GM23338 (cell line): Measurements from ENCODE around the gene IL6R. TPM values are rescaled to one million over a fixed set of nuclear protein-coding genes. Genes with fewer than 3 reads are reported as not detected.

Experiments used
- ATAC-seq: fragments of 200-7000 bp; cut with Tn5 transposase; 3 replicates; pipeline ENCODE4 v1.9.1; 2020
- DNase-seq: peaks from one replicate; pipeline ENCODE4 v3.0.0-alpha.2; 2015; ENCODE audit warnings: low spot score
- H2AFZ ChIP-seq: fragments of 200-600 bp; sonication (generic); 2 replicates; pipeline ENCODE4 v1.8.0; 2016; ENCODE audit warnings: antibody characterized with exemption, mild to moderate bottlenecking, moderate library complexity
- H3F3A ChIP-seq: fragments of 200-600 bp; sonication (generic); replicated peaks from 2 replicates; pipeline ENCODE4 v1.8.0; 2017; ENCODE audit warnings: antibody characterized with exemption, mixed run types, low read depth
- H3K27ac ChIP-seq: fragments of 200-600 bp; sonication (generic); 2 replicates; pipeline ENCODE4 v1.6.1; 2016; ENCODE audit warnings: low read depth
- H3K27me3 ChIP-seq: fragments of 200-600 bp; sonication (generic); 2 replicates; pipeline ENCODE4 v1.8.0; 2016; ENCODE audit warnings: mild to moderate bottlenecking, mixed run types, moderate library complexity; ENCODE audit not compliant: insufficient read depth
- H3K36me3 ChIP-seq: fragments of 200-600 bp; sonication (generic); 2 replicates; pipeline ENCODE4 v1.8.0; 2016; ENCODE audit warnings: mild to moderate bottlenecking; ENCODE audit not compliant: insufficient read depth
- H3K4me1 ChIP-seq: fragments of 200-600 bp; sonication (generic); 2 replicates; pipeline ENCODE4 v1.8.0; 2016; ENCODE audit warnings: mild to moderate bottlenecking, moderate library complexity; ENCODE audit not compliant: insufficient read depth
- H3K4me2 ChIP-seq: fragments of 200-600 bp; sonication (generic); 2 replicates; pipeline ENCODE4 v1.7.1; 2017; ENCODE audit warnings: mixed run types
- H3K4me3 ChIP-seq: fragments of 200-600 bp; sonication (generic); 2 replicates; pipeline ENCODE4 v1.6.1; 2016; ENCODE audit warnings: mixed run types
- H3K79me2 ChIP-seq: fragments of 200-600 bp; sonication (generic); replicated peaks from 2 replicates; pipeline ENCODE4 v1.8.0; 2017; ENCODE audit warnings: mild to moderate bottlenecking; ENCODE audit not compliant: insufficient read depth
- H3K9me2 ChIP-seq: fragments of 200-600 bp; sonication (generic); 2 replicates; pipeline ENCODE4 v1.8.0; 2017; ENCODE audit not compliant: insufficient read depth
- H4K20me1 ChIP-seq: fragments of 200-600 bp; sonication (generic); replicated peaks from 2 replicates; pipeline ENCODE4 v1.8.0; 2017; ENCODE audit warnings: mild to moderate bottlenecking; ENCODE audit not compliant: insufficient read depth
- H3K27ac Mint-ChIP-seq: 2 replicates; pipeline ENCODE4 v1.8.0; 2020; ENCODE audit warnings: inconsistent platforms, mild to moderate bottlenecking, moderate library complexity, mixed read lengths
- H3K27me3 Mint-ChIP-seq: 3 replicates; pipeline ENCODE4 v1.8.0; 2022; ENCODE audit warnings: low read depth, mild to moderate bottlenecking, moderate library complexity, mixed read lengths, inconsistent platforms; ENCODE audit not compliant: insufficient read depth, poor library complexity
- H3K36me3 Mint-ChIP-seq: 3 replicates; pipeline ENCODE4 v1.8.0; 2021; ENCODE audit warnings: low read depth, mild to moderate bottlenecking, inconsistent platforms, moderate library complexity, mixed read lengths
- H3K4me1 Mint-ChIP-seq: 3 replicates; pipeline ENCODE4 v1.8.0; 2020; ENCODE audit warnings: mild to moderate bottlenecking, inconsistent platforms, mixed read lengths
- H3K4me3 Mint-ChIP-seq: 3 replicates; pipeline ENCODE4 v1.8.0; 2021; ENCODE audit warnings: moderate library complexity, mild to moderate bottlenecking, inconsistent platforms, mixed read lengths
- H3K9me3 Mint-ChIP-seq: 3 replicates; pipeline ENCODE4 v1.8.0; 2020; ENCODE audit warnings: moderate library complexity, mild to moderate bottlenecking, inconsistent platforms, mixed read lengths
- CREB1 ChIP-seq: fragments of 250-450 bp; sonication (Bioruptor Pico); IDR thresholded peaks from 2 replicates; pipeline ENCODE4 v1.5.0; 2020; ENCODE audit warnings: low read depth, mild to moderate bottlenecking, moderate library complexity
- CTCF ChIP-seq, 2 experiments: fragments of 200-600 bp in 1 of 2; sonication (generic) in 1 of 2; conservative IDR thresholded peaks; 2 replicates each; pipeline versions ENCODE4 v1.5.1 to v1.6.1; 2016 to 2017; ENCODE audit warnings: antibody characterized with exemption in 2 of 2, low read depth in 2 of 2, mild to moderate bottlenecking in 2 of 2, moderate library complexity in 1 of 2
- EZH2 ChIP-seq: fragments of 200-600 bp; sonication (generic); IDR thresholded peaks from one replicate; pipeline ENCODE4 v1.8.0; 2017; ENCODE audit warnings: antibody characterized with exemption, mild to moderate bottlenecking, low read depth; ENCODE audit not compliant: unreplicated experiment
- EZH2phosphoT487 ChIP-seq: fragments of 200-600 bp; sonication (generic); IDR thresholded peaks from one replicate; pipeline ENCODE4 v1.8.1; 2018; ENCODE audit warnings: antibody characterized with exemption; ENCODE audit not compliant: unreplicated experiment
- JUNB ChIP-seq: IDR thresholded peaks from one replicate; pipeline ENCODE4 v1.6.1; 2016; ENCODE audit warnings: antibody characterized with exemption; ENCODE audit not compliant: unreplicated experiment
- NANOG ChIP-seq: IDR thresholded peaks from 2 replicates; pipeline ENCODE4 v1.6.1; 2016; ENCODE audit warnings: antibody characterized with exemption, borderline replicate concordance
- POLR2AphosphoS5 ChIP-seq: IDR thresholded peaks from 2 replicates; pipeline ENCODE4 v1.6.1; 2016; ENCODE audit warnings: antibody characterized with exemption, low read depth
- REST ChIP-seq: IDR thresholded peaks from one replicate; pipeline ENCODE4 v1.6.1; 2018; ENCODE audit warnings: antibody characterized with exemption; ENCODE audit not compliant: unreplicated experiment
- STAT1 ChIP-seq: IDR thresholded peaks from one replicate; pipeline ENCODE4 v1.6.1; 2016; ENCODE audit warnings: antibody characterized with exemption; ENCODE audit not compliant: unreplicated experiment
- ZNF114 ChIP-seq: fragments of 250-450 bp; sonication (Bioruptor Pico); IDR thresholded peaks from 2 replicates; pipeline ENCODE4 v1.5.0; 2020; ENCODE audit warnings: mild to moderate bottlenecking, moderate library complexity
- ZNF331 ChIP-seq: fragments of 250-450 bp; sonication (Bioruptor Pico); IDR thresholded peaks from 2 replicates; pipeline ENCODE4 v1.5.0; 2020; ENCODE audit warnings: low read depth, mild to moderate bottlenecking, moderate library complexity
- polyA plus RNA-seq: library from polyadenylated mRNA; unstranded; fragments of >200 nt; fragmentation: Nextera tagmentation; extraction: Ambion mirVana; gene quantifications from 2 replicates; pipeline ENCODE4 v1.2.1, GENCODE V29; 2016
- total RNA-seq: library from RNA; depleted of rRNA; stranded (reverse); fragments of >200 nt; shearing (Covaris generic); gene quantifications from 2 replicates; pipeline ENCODE4 v1.2.3, GENCODE V29; 2014
- TF ChIP-seq, protein P1 (sequence below): fragments of 250-450 bp; sonication (Bioruptor Pico); IDR thresholded peaks from 2 replicates; pipeline ENCODE4 v1.5.0; 2020; ENCODE audit warnings: mild to moderate bottlenecking, moderate library complexity
- TF ChIP-seq, protein P2 (sequence below): IDR thresholded peaks from 2 replicates; pipeline ENCODE4 v1.6.1; 2016; ENCODE audit warnings: antibody characterized with exemption

IL6R gene
- total and polyA plus RNA-seq, 2 experiments from 2014 or later = 1.0 to 13.8 TPM

GRCh38 chr1:154485106-154485505 lies 80.0 kb downstream of the IL6R start:
- ATAC-seq = no peak
- Histone ChIP-seq H3K9me2 (no peaks in the 10 kb centered on the region), H3K27ac (no peak overlapping the region), H3K4me1 (no peaks in the 10 kb centered on the region), H2AFZ (no peak overlapping the region), H3F3A (no peaks in the 10 kb centered on the region), H3K27me3 (no peaks in the 10 kb centered on the region), H4K20me1 (no peaks in the 10 kb centered on the region), H3K4me2 (no peak overlapping the region), H3K36me3 (no peaks in the 10 kb centered on the region), H3K79me2 (no peaks in the 10 kb centered on the region), H3K4me3 (no peak overlapping the region)
- no peaks in the 10 kb centered on the region for H3K9me3 Mint-ChIP-seq
- TF ChIP-seq STAT1 = no peak
- TF ChIP-seq CREB1 = no peak
- no peak for TF ChIP-seq REST
- no peak for TF ChIP-seq ZNF331
- no peak for TF ChIP-seq JUNB
- TF ChIP-seq ZNF114 = no peak
- TF ChIP-seq CTCF (conservative IDR thresholded peaks at IDR 0.05; ENCODE audit: low read depth in 2 of 2) = no peak
- TF ChIP-seq EZH2phosphoT487 = no peak
- TF ChIP-seq EZH2 = no peak
- no peak for TF ChIP-seq POLR2AphosphoS5
- no peak for TF ChIP-seq NANOG
- TF ChIP-seq, protein P1, sequence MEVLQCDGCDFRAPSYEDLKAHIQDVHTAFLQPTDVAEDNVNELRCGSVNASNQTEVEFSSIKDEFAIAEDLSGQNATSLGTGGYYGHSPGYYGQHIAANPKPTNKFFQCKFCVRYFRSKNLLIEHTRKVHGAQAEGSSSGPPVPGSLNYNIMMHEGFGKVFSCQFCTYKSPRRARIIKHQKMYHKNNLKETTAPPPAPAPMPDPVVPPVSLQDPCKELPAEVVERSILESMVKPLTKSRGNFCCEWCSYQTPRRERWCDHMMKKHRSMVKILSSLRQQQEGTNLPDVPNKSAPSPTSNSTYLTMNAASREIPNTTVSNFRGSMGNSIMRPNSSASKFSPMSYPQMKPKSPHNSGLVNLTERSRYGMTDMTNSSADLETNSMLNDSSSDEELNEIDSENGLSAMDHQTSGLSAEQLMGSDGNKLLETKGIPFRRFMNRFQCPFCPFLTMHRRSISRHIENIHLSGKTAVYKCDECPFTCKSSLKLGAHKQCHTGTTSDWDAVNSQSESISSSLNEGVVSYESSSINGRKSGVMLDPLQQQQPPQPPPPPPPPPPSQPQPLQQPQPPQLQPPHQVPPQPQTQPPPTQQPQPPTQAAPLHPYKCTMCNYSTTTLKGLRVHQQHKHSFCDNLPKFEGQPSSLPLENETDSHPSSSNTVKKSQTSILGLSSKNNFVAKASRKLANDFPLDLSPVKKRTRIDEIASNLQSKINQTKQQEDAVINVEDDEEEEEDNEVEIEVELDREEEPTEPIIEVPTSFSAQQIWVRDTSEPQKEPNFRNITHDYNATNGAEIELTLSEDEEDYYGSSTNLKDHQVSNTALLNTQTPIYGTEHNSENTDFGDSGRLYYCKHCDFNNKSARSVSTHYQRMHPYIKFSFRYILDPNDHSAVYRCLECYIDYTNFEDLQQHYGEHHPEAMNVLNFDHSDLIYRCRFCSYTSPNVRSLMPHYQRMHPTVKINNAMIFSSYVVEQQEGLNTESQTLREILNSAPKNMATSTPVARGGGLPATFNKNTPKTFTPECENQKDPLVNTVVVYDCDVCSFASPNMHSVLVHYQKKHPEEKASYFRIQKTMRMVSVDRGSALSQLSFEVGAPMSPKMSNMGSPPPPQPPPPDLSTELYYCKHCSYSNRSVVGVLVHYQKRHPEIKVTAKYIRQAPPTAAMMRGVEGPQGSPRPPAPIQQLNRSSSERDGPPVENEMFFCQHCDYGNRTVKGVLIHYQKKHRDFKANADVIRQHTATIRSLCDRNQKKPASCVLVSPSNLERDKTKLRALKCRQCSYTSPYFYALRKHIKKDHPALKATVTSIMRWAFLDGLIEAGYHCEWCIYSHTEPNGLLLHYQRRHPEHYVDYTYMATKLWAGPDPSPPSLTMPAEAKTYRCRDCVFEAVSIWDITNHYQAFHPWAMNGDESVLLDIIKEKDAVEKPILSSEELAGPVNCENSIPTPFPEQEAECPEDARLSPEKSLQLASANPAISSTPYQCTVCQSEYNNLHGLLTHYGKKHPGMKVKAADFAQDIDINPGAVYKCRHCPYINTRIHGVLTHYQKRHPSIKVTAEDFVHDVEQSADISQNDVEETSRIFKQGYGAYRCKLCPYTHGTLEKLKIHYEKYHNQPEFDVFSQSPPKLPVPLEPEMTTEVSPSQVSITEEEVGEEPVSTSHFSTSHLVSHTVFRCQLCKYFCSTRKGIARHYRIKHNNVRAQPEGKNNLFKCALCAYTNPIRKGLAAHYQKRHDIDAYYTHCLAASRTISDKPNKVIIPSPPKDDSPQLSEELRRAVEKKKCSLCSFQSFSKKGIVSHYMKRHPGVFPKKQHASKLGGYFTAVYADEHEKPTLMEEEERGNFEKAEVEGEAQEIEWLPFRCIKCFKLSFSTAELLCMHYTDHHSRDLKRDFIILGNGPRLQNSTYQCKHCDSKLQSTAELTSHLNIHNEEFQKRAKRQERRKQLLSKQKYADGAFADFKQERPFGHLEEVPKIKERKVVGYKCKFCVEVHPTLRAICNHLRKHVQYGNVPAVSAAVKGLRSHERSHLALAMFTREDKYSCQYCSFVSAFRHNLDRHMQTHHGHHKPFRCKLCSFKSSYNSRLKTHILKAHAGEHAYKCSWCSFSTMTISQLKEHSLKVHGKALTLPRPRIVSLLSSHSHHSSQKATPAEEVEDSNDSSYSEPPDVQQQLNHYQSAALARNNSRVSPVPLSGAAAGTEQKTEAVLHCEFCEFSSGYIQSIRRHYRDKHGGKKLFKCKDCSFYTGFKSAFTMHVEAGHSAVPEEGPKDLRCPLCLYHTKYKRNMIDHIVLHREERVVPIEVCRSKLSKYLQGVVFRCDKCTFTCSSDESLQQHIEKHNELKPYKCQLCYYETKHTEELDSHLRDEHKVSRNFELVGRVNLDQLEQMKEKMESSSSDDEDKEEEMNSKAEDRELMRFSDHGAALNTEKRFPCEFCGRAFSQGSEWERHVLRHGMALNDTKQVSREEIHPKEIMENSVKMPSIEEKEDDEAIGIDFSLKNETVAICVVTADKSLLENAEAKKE (CRISPR knock-in tag) = no peak
- TF ChIP-seq, protein P2, sequence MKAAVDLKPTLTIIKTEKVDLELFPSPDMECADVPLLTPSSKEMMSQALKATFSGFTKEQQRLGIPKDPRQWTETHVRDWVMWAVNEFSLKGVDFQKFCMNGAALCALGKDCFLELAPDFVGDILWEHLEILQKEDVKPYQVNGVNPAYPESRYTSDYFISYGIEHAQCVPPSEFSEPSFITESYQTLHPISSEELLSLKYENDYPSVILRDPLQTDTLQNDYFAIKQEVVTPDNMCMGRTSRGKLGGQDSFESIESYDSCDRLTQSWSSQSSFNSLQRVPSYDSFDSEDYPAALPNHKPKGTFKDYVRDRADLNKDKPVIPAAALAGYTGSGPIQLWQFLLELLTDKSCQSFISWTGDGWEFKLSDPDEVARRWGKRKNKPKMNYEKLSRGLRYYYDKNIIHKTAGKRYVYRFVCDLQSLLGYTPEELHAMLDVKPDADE = no peak
- H3K4me3 Mint-ChIP-seq = no peak overlapping the region
- H3K4me1 Mint-ChIP-seq = peaks cover 9% of the 10 kb centered on the region; the same call in 2 of the 3 replicates
- H3K27me3 Mint-ChIP-seq = peaks cover 6% of the 10 kb centered on the region
- no peak for DNase-seq
- H3K27ac Mint-ChIP-seq = no peak overlapping the region
- no peaks in the 10 kb centered on the region for H3K36me3 Mint-ChIP-seq
